WI38 (cell line): Measurements from ENCODE around the gene GTF2F1.
"Not testable (repeated sequence)": the region's sequence is repeated elsewhere in the genome, so short reads cannot be mapped to it uniquely, and the experiment has no call there.

Experiments used
- H3K4me3 ChIP-seq: 2 replicates; pipeline ENCODE4 v1.5.1; 2011; ENCODE audit warnings: low read depth, mild to moderate bottlenecking, control low read depth, low read length
- TF ChIP-seq, protein P1 (sequence below): IDR thresholded peaks from 2 replicates; pipeline ENCODE4 v1.5.1; 2012; ENCODE audit warnings: low read depth, mild to moderate bottlenecking, control low read depth, low read length

Gene GTF2F1

DNA sequence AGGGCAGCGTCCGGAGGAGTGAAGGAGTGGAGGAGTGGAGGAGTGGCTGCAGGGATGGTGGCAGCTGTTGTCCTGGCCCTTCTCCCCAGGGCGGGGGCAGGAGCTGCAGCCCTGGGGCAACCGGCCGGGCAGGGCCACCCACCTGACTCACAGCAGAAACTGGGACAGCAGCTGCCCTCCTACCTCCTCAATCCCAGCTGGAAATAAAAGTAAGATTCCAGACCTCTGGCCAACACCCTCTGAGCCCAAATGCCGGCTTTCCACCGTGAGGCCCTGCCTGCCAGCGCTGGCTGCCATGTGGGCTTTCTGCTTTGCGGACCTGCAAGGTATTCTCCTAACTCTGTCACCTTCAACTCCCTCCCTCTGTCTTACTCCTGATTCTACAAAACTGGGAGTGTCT is 35.0 kb downstream of the GTF2F1 start:
- TF ChIP-seq, protein P1, sequence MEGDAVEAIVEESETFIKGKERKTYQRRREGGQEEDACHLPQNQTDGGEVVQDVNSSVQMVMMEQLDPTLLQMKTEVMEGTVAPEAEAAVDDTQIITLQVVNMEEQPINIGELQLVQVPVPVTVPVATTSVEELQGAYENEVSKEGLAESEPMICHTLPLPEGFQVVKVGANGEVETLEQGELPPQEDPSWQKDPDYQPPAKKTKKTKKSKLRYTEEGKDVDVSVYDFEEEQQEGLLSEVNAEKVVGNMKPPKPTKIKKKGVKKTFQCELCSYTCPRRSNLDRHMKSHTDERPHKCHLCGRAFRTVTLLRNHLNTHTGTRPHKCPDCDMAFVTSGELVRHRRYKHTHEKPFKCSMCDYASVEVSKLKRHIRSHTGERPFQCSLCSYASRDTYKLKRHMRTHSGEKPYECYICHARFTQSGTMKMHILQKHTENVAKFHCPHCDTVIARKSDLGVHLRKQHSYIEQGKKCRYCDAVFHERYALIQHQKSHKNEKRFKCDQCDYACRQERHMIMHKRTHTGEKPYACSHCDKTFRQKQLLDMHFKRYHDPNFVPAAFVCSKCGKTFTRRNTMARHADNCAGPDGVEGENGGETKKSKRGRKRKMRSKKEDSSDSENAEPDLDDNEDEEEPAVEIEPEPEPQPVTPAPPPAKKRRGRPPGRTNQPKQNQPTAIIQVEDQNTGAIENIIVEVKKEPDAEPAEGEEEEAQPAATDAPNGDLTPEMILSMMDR: no peak
- H3K4me3 ChIP-seq: no peak overlapping the region

DNA sequence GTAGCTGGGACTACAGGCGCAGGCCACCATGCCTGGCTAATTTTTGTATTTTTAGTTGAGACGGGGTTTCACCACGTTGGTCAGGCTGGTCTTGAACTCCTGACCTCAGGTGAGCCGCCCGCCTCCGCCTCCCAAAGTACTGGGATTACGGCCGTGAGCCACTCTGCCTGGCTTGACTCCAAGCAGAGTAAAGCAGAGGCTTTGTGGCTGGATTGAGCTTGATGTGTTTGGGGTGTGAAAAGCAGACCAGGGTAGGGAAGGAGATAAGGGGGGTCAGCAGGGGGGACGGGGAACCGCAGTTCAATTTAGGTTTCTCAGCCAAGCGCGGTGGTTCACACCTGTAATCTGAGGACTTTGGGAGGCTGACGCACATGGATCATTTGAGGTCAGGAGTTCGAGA is 35.8 kb downstream of the GTF2F1 start:
- TF ChIP-seq, protein P1: no peak

DNA sequence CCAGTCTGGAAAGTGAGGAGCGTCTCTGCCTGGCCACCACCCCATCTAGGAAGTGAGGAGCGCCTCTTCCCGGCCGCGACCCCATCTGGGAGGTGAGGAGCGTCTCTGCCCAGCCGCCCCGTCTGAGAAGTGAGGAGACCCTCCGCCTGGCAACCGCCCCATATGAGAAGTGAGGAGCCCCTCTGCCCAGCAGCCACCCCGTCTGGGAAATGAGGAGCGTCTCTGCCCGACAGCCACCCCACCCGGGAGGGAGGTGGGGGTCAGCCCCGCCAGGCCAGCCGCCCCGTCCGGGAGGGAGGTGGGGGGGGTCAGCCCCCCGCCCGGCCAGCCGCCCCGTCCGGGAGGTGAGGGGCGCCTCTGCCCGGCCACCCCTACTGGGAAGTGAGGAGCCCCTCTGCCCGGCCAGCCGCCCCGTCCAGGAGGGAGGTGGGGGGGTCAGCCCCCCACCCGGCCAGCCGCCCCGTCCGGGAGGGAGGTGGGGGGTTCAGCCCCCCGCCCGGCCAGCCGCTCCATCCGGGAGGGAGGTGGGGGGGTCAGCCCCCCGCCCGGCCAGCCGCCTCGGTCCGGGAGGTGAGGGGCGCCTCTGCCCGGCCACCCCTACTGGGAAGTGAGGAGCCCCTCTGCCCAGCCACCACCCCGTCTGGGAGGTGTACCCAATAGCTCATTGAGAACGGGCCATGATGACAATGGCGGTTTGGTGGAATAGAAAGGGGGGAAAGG is 37.5 kb downstream of the GTF2F1 start:
- H3K4me3 ChIP-seq: not testable (repeated sequence)

More for the DNA sequence above, 35.8 kb downstream of the GTF2F1 start:
- no peak overlapping the region for H3K4me3 ChIP-seq

DNA sequence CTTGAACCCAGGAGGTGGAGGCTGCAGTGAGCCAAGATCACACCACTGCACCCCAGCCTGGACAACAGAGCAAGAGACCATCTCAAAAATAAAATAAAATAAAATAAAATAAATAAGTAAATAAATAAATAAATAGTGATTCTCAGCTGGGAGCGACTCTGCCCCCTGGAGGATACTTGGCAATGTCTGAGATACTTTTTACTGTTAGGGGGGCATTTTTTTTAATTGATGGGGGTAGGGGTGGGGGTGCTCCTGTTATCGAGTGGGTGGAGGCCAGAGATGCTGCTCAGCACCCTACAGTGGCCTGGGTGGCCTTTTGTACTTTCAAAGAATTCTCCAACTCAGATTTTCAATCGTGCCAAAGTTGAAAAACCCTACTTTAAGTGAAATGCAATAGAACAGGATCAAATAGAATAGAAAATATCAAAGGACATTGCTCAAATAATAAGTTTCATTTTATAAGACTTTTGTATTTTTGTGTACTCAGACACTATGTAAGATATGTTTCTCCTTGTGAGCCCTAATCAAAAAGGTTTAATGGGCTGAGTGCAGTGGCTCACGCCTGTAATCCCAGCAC is 38.8 kb downstream of the GTF2F1 start:
- H3K4me3 ChIP-seq: no peak overlapping the region
- TF ChIP-seq, protein P1: peak; percentile 48

DNA sequence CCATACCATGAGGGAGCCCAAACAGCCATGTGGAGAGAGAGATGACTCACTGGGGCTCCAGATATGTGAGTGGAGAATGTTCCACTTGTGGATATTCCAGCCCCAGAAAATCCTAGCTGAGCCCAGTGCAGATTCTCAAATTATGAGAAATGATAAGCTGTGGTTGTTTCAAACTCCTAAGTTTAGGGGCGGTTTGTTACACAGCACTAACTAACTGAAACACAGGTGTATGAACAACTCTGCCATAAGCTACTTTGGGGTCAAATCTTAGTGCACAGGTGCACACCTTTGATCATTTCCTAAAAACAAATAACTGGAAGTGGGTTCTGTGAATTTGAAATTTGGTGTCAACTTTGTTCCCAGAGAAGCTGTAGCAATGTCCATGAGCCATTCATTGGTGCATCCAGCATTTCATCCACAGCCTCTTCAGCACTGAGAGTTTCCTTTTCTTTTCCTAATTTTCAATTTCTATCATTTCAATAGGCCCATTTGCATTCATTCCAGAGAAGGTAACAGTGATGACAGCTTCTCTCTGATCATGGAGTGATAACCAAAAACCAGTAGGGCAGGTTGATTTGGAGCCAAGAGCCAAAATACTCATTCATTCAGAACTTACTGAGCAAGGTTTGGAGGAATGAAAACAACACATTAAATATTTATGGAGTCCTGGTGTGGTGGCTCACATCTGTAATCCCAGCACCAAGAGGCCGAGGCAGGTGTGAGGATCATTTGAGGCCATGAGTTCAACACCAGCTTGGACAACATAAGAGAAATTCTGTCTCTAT is 40.4 kb downstream of the GTF2F1 start:
- H3K4me3 ChIP-seq: no peak overlapping the region
- TF ChIP-seq, protein P1: no peak

DNA sequence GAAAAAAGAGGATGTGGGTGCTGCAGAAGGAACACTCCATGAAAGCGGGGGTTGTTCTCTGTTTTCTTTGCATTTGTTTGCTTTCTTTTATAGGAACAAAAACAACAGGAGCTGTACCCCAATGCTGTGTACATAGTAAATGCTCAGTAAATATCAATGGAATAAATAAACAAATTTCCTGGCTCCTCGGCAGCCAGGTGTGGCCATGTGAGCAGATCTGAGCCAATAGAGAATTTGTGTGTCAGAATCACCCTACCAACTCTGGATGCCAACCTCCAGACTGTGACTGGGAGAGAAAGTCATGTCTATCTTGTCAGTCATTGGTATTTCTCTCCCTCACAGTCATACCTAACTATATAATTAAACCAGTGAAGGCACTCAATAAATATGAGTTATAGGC is 42.3 kb downstream of the GTF2F1 start:
- TF ChIP-seq, protein P1: no peak
- no peak overlapping the region for H3K4me3 ChIP-seq

DNA sequence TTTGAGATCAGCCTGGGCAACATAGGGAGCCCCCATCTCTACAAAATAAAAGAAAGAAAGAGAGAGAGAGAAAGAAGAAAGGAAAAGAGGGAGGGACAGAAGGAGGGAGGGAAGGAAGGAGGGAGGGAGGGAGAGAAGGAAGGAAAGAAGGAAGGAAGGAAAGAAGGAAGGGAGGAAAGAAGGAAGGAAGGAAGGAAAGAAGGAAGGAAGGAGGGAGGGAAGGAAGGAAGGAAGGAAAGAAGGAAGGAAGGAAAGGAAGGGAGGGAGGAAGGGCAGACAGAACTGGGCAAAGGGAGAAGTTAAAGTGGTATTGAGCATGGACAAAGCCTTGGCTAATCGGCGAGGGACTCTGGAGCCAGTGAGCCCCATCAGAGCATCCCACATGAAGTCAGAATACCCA is 43.7 kb downstream of the GTF2F1 start:
- H3K4me3 ChIP-seq: not testable (repeated sequence)

DNA sequence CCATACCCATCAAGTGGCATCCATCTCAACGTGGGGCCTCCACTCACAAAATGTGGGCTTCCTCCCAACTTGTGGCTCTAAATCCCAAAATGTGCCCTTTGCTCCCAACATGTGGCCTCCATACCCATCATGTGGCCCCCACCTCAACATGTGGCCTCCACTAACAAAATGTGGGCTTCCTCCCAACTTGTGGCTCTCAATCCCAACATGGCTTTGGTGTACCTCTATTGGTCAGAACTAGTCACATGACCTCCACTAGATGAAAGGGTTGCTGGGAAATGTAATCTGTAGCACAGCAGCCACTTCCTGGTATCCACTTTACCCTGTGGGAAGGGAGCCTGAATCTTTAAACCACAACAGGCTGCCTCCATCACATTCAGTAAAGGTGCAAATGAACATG is 49.5 kb downstream of the GTF2F1 start:
- TF ChIP-seq, protein P1: no peak
- H3K4me3 ChIP-seq: no peak overlapping the region
